CD14-positive monocyte (primary cell): Measurements from ENCODE around the gene SYT13. TPM values are rescaled to one million over a fixed set of nuclear protein-coding genes. Genes with fewer than 3 reads are reported as not detected.

Experiments
- DNase-seq, 3 donors: peaks; one replicate each; pipeline ENCODE4 v3.0.0-alpha.2; 2011 to 2022
- H2AFZ ChIP-seq: 2 replicates; pipeline ENCODE4 v1.6.0; 2012; ENCODE audit warnings: mild to moderate bottlenecking, low read depth, low read length, inconsistent platforms; ENCODE audit not compliant: insufficient read depth, poor library complexity, severe bottlenecking
- H3K27ac ChIP-seq, 2 donors: 1 replicate in 1 of 2; 2 replicates in 1 of 2; pipeline ENCODE4 v1.5.1; 2012 to 2013; ENCODE audit warnings: low read length in 2 of 2, control low read depth in 1 of 2, inconsistent platforms in 1 of 2, low read depth in 1 of 2, mild to moderate bottlenecking in 1 of 2
- H3K27me3 ChIP-seq, 2 donors: one replicate each; pipeline versions ENCODE4 v1.6.0 to v1.6.1; 2011 to 2013; ENCODE audit warnings: low read length in 2 of 2; ENCODE audit not compliant: control insufficient read depth in 2 of 2, insufficient read depth in 2 of 2
- H3K36me3 ChIP-seq, 2 donors: replicated peaks in 1 of 2; 1 replicate in 1 of 2; 2 replicates in 1 of 2; pipeline versions ENCODE4 v1.5.1 to v1.6.1; 2012 to 2013; ENCODE audit warnings: low read length in 2 of 2, control low read depth in 1 of 2, inconsistent platforms in 1 of 2, mild to moderate bottlenecking in 1 of 2; ENCODE audit not compliant: insufficient read depth in 2 of 2, control insufficient read depth in 1 of 2
- H3K4me1 ChIP-seq, 2 donors: 1 replicate in 1 of 2; 2 replicates in 1 of 2; pipeline versions ENCODE4 v1.5.1 to v1.6.1; 2012 to 2013; ENCODE audit warnings: low read length in 2 of 2, control low read depth in 1 of 2, inconsistent platforms in 1 of 2, mild to moderate bottlenecking in 1 of 2, moderate library complexity in 1 of 2; ENCODE audit not compliant: insufficient read depth in 2 of 2, control insufficient read depth in 1 of 2
- H3K4me2 ChIP-seq: replicated peaks from 2 replicates; pipeline ENCODE3; 2012; ENCODE audit warnings: low read length, moderate library complexity, mild to moderate bottlenecking; ENCODE audit not compliant: poor library complexity, severe bottlenecking; ENCODE audit errors: extremely low read depth
- H3K4me3 ChIP-seq, 3 experiments: fragments of 200-600 bp in 1 of 3; sonication (generic) in 1 of 3; replicated peaks in 1 of 3; 1 replicate in 2 of 3; 2 replicates in 1 of 3; pipeline ENCODE4 v1.5.1; 2011 to 2013; ENCODE audit warnings: low read length in 3 of 3, mild to moderate bottlenecking in 3 of 3, control low read depth in 2 of 3, low read depth in 2 of 3, inconsistent platforms in 1 of 3, moderate library complexity in 1 of 3
- H3K79me2 ChIP-seq: 2 replicates; pipeline ENCODE4 v1.6.0; 2012; ENCODE audit warnings: mild to moderate bottlenecking, control low read depth, inconsistent platforms, low read length, moderate library complexity; ENCODE audit not compliant: insufficient read depth
- H3K9ac ChIP-seq: 2 replicates; pipeline ENCODE4 v1.6.0; 2017; ENCODE audit warnings: low read length, mild to moderate bottlenecking; ENCODE audit not compliant: insufficient read depth, poor library complexity, severe bottlenecking
- H3K9me3 ChIP-seq, 2 donors: replicated peaks in 1 of 2; 1 replicate in 1 of 2; 2 replicates in 1 of 2; pipeline versions ENCODE4 v1.5.1 to v1.6.1; 2012 to 2013; ENCODE audit warnings: low read length in 2 of 2, control low read depth in 1 of 2; ENCODE audit not compliant: control insufficient read depth in 1 of 2, insufficient read depth in 1 of 2
- H4K20me1 ChIP-seq: 2 replicates; pipeline ENCODE4 v1.6.0; 2012; ENCODE audit warnings: mild to moderate bottlenecking, low read length, control low read depth, moderate library complexity; ENCODE audit not compliant: insufficient read depth
- H3K27ac Mint-ChIP-seq, 7 donors: one replicate each; pipeline ENCODE4 v1.8.0; 2020; ENCODE audit warnings: mild to moderate bottlenecking in 7 of 7, mixed read lengths in 7 of 7, moderate library complexity in 6 of 7, inconsistent platforms in 2 of 7
- H3K27me3 Mint-ChIP-seq, 3 donors: one replicate each; pipeline ENCODE4 v1.8.0; 2021 to 2022; ENCODE audit warnings: low read depth in 3 of 3, mild to moderate bottlenecking in 3 of 3, mixed read lengths in 3 of 3, moderate library complexity in 3 of 3, inconsistent platforms in 1 of 3
- H3K36me3 Mint-ChIP-seq, 2 donors: one replicate each; pipeline ENCODE4 v1.8.0; 2020; ENCODE audit warnings: mixed read lengths in 2 of 2, inconsistent platforms in 1 of 2, mild to moderate bottlenecking in 1 of 2
- H3K4me1 Mint-ChIP-seq: one replicate; pipeline ENCODE4 v1.8.0; 2020; ENCODE audit warnings: mild to moderate bottlenecking, mixed read lengths
- H3K4me3 Mint-ChIP-seq, 2 donors: one replicate each; pipeline ENCODE4 v1.8.0; 2020; ENCODE audit warnings: mild to moderate bottlenecking in 2 of 2, mixed read lengths in 2 of 2, moderate library complexity in 1 of 2
- H3K9me3 Mint-ChIP-seq, 7 donors: one replicate each; pipeline ENCODE4 v1.8.0; 2020 to 2022; ENCODE audit warnings: mixed read lengths in 7 of 7, mild to moderate bottlenecking in 6 of 7, moderate library complexity in 6 of 7, inconsistent platforms in 2 of 7
- CTCF ChIP-seq: fragments of 200-600 bp; IDR thresholded peaks from one replicate; pipeline ENCODE4 v1.8.0; 2022; ENCODE audit warnings: antibody characterized with exemption, mild to moderate bottlenecking
- WGBS: methylation state at CpG from one replicate; pipeline ENCODE4 v1.1.5; 2013; ENCODE audit warnings: missing lambda C conversion rate; ENCODE audit not compliant: insufficient coverage; 5-methylcytosine and 5-hydroxymethylcytosine counted together
- intact Hi-C, 2 donors: fragments of 100-400 bp; cut with micrococcal nuclease; formaldehyde crosslinking; loops; one replicate each; pipeline versions ENCODE4 v1.15.0 to v1.15.1; 2023
- polyA plus RNA-seq, 3 donors: library from polyadenylated mRNA; depleted of rRNA in 1 of 3; unstranded in 2 of 3; stranded (reverse) in 1 of 3; fragments of 300-500 nt in 2 of 3; fragments of >200 nt in 1 of 3; fragmentation: Illumina TruSeq in 2 of 3; gene quantifications; 1 replicate in 2 of 3; 2 replicates in 1 of 3; pipeline ENCODE4 v1.2.3, GENCODE V29; 2012 to 2021

Gene SYT13
- polyA plus RNA-seq, 3 donors, result not detected

GRCh38 chr11:45265969-45266675, 20.0 kb downstream of the SYT13 start:
- Mint-ChIP-seq H3K9me3 (peaks cover 0 to 4% (median 0%) of the 10 kb centered on the region in 7 donors), H3K27me3 (peaks cover 11 to 20% (median 17%) of the 10 kb centered on the region in 3 donors), H3K4me1 (no peaks in the 10 kb centered on the region), H3K4me3 (no peak overlapping the region), H3K36me3 (no peaks in the 10 kb centered on the region), H3K27ac (no peak overlapping the region)
- no peak overlapping the region for H2AFZ ChIP-seq
- H3K9ac ChIP-seq, result no peak overlapping the region
- H3K27me3 ChIP-seq, result peaks cover 4 to 6% of the 10 kb centered on the region in 2 donors
- H3K9me3 ChIP-seq, result no peaks in the 10 kb centered on the region
- H3K27ac ChIP-seq, result no peak overlapping the region
- H3K4me2 ChIP-seq, result no peak overlapping the region
- no peak overlapping the region for H3K4me3 ChIP-seq
- no peaks in the 10 kb centered on the region for H3K79me2 ChIP-seq
- no peaks in the 10 kb centered on the region for H4K20me1 ChIP-seq
- H3K36me3 ChIP-seq, result no peaks in the 10 kb centered on the region
- intact Hi-C loops, result no loop called here
- no peak for TF ChIP-seq CTCF
- no peak for DNase-seq
- WGBS, result 100% methylated on average over 1 of the region's 2 CpGs
- no peaks in the 10 kb centered on the region for H3K4me1 ChIP-seq

GRCh38 chr11:45264839-45265515, 21.2 kb downstream of the SYT13 start:
- no peaks in the 10 kb centered on the region for H3K4me1 Mint-ChIP-seq
- H3K36me3 Mint-ChIP-seq, result no peaks in the 10 kb centered on the region
- Histone ChIP-seq H3K9ac (no peak overlapping the region), H3K79me2 (no peaks in the 10 kb centered on the region), H2AFZ (no peak overlapping the region), H4K20me1 (no peaks in the 10 kb centered on the region), H3K4me3 (no peak overlapping the region), H3K4me2 (no peak overlapping the region), H3K4me1 (no peaks in the 10 kb centered on the region), H3K9me3 (no peaks in the 10 kb centered on the region), H3K36me3 (no peaks in the 10 kb centered on the region), H3K27ac (no peak overlapping the region), H3K27me3 (peaks cover 4 to 6% of the 10 kb centered on the region in 2 donors)
- 71% methylated on average over 5 of the region's 11 CpGs for WGBS
- no peak for DNase-seq
- H3K4me3 Mint-ChIP-seq, result no peak overlapping the region
- no peak overlapping the region for H3K27ac Mint-ChIP-seq
- H3K9me3 Mint-ChIP-seq, result peaks cover 0 to 4% (median 0%) of the 10 kb centered on the region in 7 donors
- TF ChIP-seq CTCF, result no peak
- peaks cover 12 to 18% (median 15%) of the 10 kb centered on the region in 3 donors for H3K27me3 Mint-ChIP-seq
- intact Hi-C loops, result no loop called here
